GM12891 (cell line): Measurements from ENCODE around the gene DNMT3L.

Experiments used
- DNase-seq: peaks from one replicate; pipeline ENCODE4 v3.0.0; 2011; ENCODE audit warnings: low spot score; ENCODE audit not compliant: insufficient read length
- FAIRE-seq: peaks from 2 replicates; lab custom pipeline; 2011; peaks lifted over from hg19 to GRCh38; lab: Jason Lieb, UNC
- PAX5 ChIP-seq: IDR thresholded peaks from 2 replicates; pipeline ENCODE4 v1.6.1; 2011; ENCODE audit warnings: low read length, moderate library complexity, mild to moderate bottlenecking; ENCODE audit not compliant: insufficient read depth, severe bottlenecking
- POLR2A ChIP-seq: IDR thresholded peaks from 2 replicates; pipeline ENCODE4 v1.6.1; 2011; ENCODE audit warnings: low read depth, low read length, control low read depth
- POLR2AphosphoS5 ChIP-seq: IDR thresholded peaks from 2 replicates; pipeline ENCODE4 v1.6.1; 2011; ENCODE audit warnings: low read depth, low read length, control low read depth
- POU2F2 ChIP-seq: IDR thresholded peaks from 2 replicates; pipeline ENCODE4 v1.6.1; 2011; ENCODE audit warnings: low read depth, mild to moderate bottlenecking, control low read depth, low read length, moderate library complexity
- SPI1 ChIP-seq: IDR thresholded peaks from 2 replicates; pipeline ENCODE4 v1.6.1; 2011; ENCODE audit warnings: low read depth, low read length, control low read depth
- TAF1 ChIP-seq: IDR thresholded peaks from 2 replicates; pipeline ENCODE4 v1.6.1; 2011; ENCODE audit warnings: low read depth, low read length, control low read depth

Gene DNMT3L

GRCh38 chr21:44295163-44295573, 33.5 kb upstream of the DNMT3L start:
- TF ChIP-seq SPI1 (no peak), PAX5 (no peak), POU2F2 (no peak), TAF1 (no peak), POLR2A (no peak), POLR2AphosphoS5 (no peak)
- DNase-seq (no peak), FAIRE-seq (no peak)

- DNase-seq (no peak), FAIRE-seq (no peak)
- no peak for TF ChIP-seq SPI1
- TF ChIP-seq PAX5: no peak
- no peak for TF ChIP-seq POLR2AphosphoS5
- no peak for TF ChIP-seq TAF1
- no peak for TF ChIP-seq POLR2A
- no peak for TF ChIP-seq POU2F2
These were observed 32.9 kb upstream of the DNMT3L start for GRCh38 chr21:44294391-44295162.

GRCh38 chr21:44293551-44294231, 32.0 kb upstream of the DNMT3L start:
- no peak for DNase-seq
- TF ChIP-seq TAF1: no peak
- no peak for TF ChIP-seq SPI1
- TF ChIP-seq POLR2A: no peak
- TF ChIP-seq POLR2AphosphoS5: no peak
- no peak for TF ChIP-seq POU2F2
- no peak for TF ChIP-seq PAX5
- FAIRE-seq: no peak

DNA sequence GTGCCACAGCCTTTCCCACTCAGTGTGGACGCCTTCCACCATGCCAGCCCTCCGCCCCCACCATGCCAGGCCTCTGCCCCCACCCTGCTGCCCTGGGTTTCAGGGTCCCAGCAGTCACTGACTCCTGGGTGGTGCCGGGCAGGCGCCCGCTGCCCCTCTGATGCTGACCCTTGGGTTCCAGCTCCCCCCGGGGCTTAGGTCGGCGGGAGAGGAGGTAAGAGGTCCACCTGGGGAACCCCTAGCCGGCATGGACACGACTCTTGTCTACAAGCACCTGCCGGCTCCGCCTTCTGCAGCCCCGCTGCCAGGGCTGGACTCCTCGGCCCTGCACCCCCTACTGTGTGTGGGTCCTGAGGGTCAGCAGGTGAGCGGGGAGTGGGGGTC, 31.1 kb upstream of the DNMT3L start:
- FAIRE-seq: no peak
- no peak for DNase-seq
- TF ChIP-seq POLR2A: no peak
- no peak for TF ChIP-seq TAF1
- TF ChIP-seq POLR2AphosphoS5: no peak
- TF ChIP-seq POU2F2: no peak
- no peak for TF ChIP-seq SPI1
- no peak for TF ChIP-seq PAX5

- DNase-seq (no peak), FAIRE-seq (no peak)
- TF ChIP-seq SPI1 (no peak), POU2F2 (no peak), POLR2A (no peak), PAX5 (no peak), TAF1 (no peak), POLR2AphosphoS5 (no peak)
These were observed 30.5 kb upstream of the DNMT3L start for GRCh38 chr21:44291936-44292811.

GRCh38 chr21:44291078-44291935, 29.6 kb upstream of the DNMT3L start:
- no peak for DNase-seq
- no peak for FAIRE-seq
- no peak for TF ChIP-seq POLR2A
- no peak for TF ChIP-seq POLR2AphosphoS5
- no peak for TF ChIP-seq PAX5
- TF ChIP-seq POU2F2: no peak
- no peak for TF ChIP-seq TAF1
- no peak for TF ChIP-seq SPI1

GRCh38 chr21:44290327-44291077, 28.8 kb upstream of the DNMT3L start:
- TF ChIP-seq POLR2AphosphoS5 (no peak), PAX5 (no peak), POLR2A (no peak), TAF1 (no peak), SPI1 (no peak), POU2F2 (no peak)
- DNase-seq (no peak), FAIRE-seq (no peak)
